T-helper 1 cell treated with Interleukin-12 subunit alpha and Interleukin-12 subunit beta and Interleukin-4 antibody, amounts not matched to agents 30 ng/mL and 1 ng/mL, for 36 hours (primary cell): ENCODE measurements around the gene ZNF33B. TPM values are rescaled to one million over a fixed set of nuclear protein-coding genes. Genes with fewer than 3 reads are reported as not detected.

Experiments used
- total RNA-seq: library from RNA; stranded (reverse); gene quantifications from 2 replicates; pipeline ENCODE4 v1.2.3, GENCODE V29; 2022

The ZNF33B gene
- total RNA-seq, 1 donor from 2014 or later, result 25.9 TPM

Other genes starting within 250 kb of the ZNF33B start
- gene BMS1, start 144.2 kb upstream of the ZNF33B start, total RNA-seq, result 20.7 and 21.0 TPM in 2 replicates